Stimulated activated CD4-positive, alpha-beta T cell treated with anti-CD3 and anti-CD28 coated beads, Interleukin-1b, Interleukin-23, amount 100 ng/mL, for 48 hours (primary cell): Measurements from ENCODE around the gene BLOC1S1.
A peak's percentile ranks its signal among the peaks of the same experiment; 100 is the strongest.
"Not testable (repeated sequence)": the region's sequence is repeated elsewhere in the genome, so short reads cannot be mapped to it uniquely, and the experiment has no call there.

Experiments
- DNase-seq: peaks from one replicate; pipeline ENCODE4 v3.0.0-alpha.2; 2020

BLOC1S1 gene

GRCh38 chr12:55746174-55746912 lies 30.5 kb downstream of the BLOC1S1 start:
- no peak for DNase-seq

- no peak for DNase-seq
These were observed 31.0 kb downstream of the BLOC1S1 start for GRCh38 chr12:55746913-55747231.

- no peak for DNase-seq
These were observed 32.6 kb downstream of the BLOC1S1 start for GRCh38 chr12:55748230-55748993.

- DNase-seq, result no peak
These were observed 39.4 kb downstream of the BLOC1S1 start for GRCh38 chr12:55755246-55755645.

- no peak for DNase-seq
These were observed 41.9 kb downstream of the BLOC1S1 start for GRCh38 chr12:55757701-55758100.

GRCh38 chr12:55758575-55758974 lies 42.7 kb downstream of the BLOC1S1 start:
- not testable (repeated sequence) for DNase-seq

GRCh38 chr12:55760663-55761062 lies 44.8 kb downstream of the BLOC1S1 start:
- peak; percentile 80 for DNase-seq

- no peak for DNase-seq
These were observed 46.8 kb downstream of the BLOC1S1 start for GRCh38 chr12:55762646-55763045.

- DNase-seq, result no peak
These were observed 50.0 kb downstream of the BLOC1S1 start for GRCh38 chr12:55765736-55766290.

- no peak for DNase-seq
These were observed 51.3 kb downstream of the BLOC1S1 start for GRCh38 chr12:55767156-55767555.
